Osteocyte (in vitro differentiated cells): Measurements from ENCODE around the gene RNF213. TPM values are rescaled to one million over a fixed set of nuclear protein-coding genes. Genes with fewer than 3 reads are reported as not detected.

Experiments used
- DNase-seq: peaks from one replicate; pipeline ENCODE4 v3.0.0; 2021; ENCODE audit warnings: mixed read lengths; ENCODE audit not compliant: unreplicated experiment; ENCODE audit errors: extremely low spot score
- H3K27ac Mint-ChIP-seq: one replicate; pipeline ENCODE4 v1.8.0; 2021; ENCODE audit warnings: mild to moderate bottlenecking, mixed read lengths; ENCODE audit not compliant: unreplicated experiment
- H3K27me3 Mint-ChIP-seq: one replicate; pipeline ENCODE4 v1.8.0; 2021; ENCODE audit warnings: mixed read lengths; ENCODE audit not compliant: unreplicated experiment
- H3K36me3 Mint-ChIP-seq: one replicate; pipeline ENCODE4 v1.8.0; 2021; ENCODE audit warnings: mixed read lengths; ENCODE audit not compliant: unreplicated experiment
- H3K4me1 Mint-ChIP-seq: one replicate; pipeline ENCODE4 v1.8.0; 2021; ENCODE audit warnings: mixed read lengths; ENCODE audit not compliant: unreplicated experiment
- H3K4me3 Mint-ChIP-seq: one replicate; pipeline ENCODE4 v1.8.0; 2021; ENCODE audit warnings: mild to moderate bottlenecking, moderate library complexity, mixed read lengths; ENCODE audit not compliant: unreplicated experiment
- H3K9me3 Mint-ChIP-seq: one replicate; pipeline ENCODE4 v1.8.0; 2021; ENCODE audit warnings: mixed read lengths; ENCODE audit not compliant: unreplicated experiment
- total RNA-seq: library from RNA; stranded (reverse); gene quantifications from 2 replicates; pipeline ENCODE4 v1.2.1, GENCODE V29; 2021
- TF ChIP-seq, protein P1 (sequence below): fragments of 200-600 bp; sonication (generic); IDR thresholded peaks from 2 replicates; pipeline ENCODE4 v1.5.0; 2021; ENCODE audit warnings: antibody characterized with exemption, mild to moderate bottlenecking, moderate library complexity

RNF213 gene
- total RNA-seq, 1 donor from 2014 or later, result 106 TPM

DNA sequence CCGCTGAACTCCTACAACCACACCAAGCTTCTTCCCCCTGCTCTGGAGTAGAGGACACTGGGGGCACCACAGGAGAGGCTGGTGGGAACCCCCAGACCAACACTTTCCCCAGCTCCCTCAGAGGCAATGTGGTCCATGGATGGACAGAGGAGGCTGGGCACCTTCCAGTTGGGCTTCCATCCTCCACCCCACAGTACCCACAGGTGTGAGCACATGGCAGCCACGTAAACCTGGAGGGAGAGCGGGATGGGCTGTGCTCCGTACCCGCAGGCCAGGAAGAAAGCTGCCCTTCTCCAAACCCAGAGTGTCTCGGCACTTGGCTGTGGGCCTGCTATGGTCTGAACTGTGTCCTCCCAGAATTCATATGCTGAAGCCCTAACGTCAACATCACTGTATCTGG, 42.3 kb upstream of the RNF213 start:
- H3K9me3 Mint-ChIP-seq, result no peaks in the 10 kb centered on the region
- peak overlapping the region; percentile 86 for H3K4me3 Mint-ChIP-seq
- H3K4me1 Mint-ChIP-seq, result peaks cover 18% of the 10 kb centered on the region
- TF ChIP-seq, protein P1, sequence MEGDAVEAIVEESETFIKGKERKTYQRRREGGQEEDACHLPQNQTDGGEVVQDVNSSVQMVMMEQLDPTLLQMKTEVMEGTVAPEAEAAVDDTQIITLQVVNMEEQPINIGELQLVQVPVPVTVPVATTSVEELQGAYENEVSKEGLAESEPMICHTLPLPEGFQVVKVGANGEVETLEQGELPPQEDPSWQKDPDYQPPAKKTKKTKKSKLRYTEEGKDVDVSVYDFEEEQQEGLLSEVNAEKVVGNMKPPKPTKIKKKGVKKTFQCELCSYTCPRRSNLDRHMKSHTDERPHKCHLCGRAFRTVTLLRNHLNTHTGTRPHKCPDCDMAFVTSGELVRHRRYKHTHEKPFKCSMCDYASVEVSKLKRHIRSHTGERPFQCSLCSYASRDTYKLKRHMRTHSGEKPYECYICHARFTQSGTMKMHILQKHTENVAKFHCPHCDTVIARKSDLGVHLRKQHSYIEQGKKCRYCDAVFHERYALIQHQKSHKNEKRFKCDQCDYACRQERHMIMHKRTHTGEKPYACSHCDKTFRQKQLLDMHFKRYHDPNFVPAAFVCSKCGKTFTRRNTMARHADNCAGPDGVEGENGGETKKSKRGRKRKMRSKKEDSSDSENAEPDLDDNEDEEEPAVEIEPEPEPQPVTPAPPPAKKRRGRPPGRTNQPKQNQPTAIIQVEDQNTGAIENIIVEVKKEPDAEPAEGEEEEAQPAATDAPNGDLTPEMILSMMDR, result no peak
- H3K27me3 Mint-ChIP-seq, result no peaks in the 10 kb centered on the region
- DNase-seq, result no peak
- no peak overlapping the region for H3K27ac Mint-ChIP-seq
- H3K36me3 Mint-ChIP-seq, result peaks cover 7% of the 10 kb centered on the region

DNA sequence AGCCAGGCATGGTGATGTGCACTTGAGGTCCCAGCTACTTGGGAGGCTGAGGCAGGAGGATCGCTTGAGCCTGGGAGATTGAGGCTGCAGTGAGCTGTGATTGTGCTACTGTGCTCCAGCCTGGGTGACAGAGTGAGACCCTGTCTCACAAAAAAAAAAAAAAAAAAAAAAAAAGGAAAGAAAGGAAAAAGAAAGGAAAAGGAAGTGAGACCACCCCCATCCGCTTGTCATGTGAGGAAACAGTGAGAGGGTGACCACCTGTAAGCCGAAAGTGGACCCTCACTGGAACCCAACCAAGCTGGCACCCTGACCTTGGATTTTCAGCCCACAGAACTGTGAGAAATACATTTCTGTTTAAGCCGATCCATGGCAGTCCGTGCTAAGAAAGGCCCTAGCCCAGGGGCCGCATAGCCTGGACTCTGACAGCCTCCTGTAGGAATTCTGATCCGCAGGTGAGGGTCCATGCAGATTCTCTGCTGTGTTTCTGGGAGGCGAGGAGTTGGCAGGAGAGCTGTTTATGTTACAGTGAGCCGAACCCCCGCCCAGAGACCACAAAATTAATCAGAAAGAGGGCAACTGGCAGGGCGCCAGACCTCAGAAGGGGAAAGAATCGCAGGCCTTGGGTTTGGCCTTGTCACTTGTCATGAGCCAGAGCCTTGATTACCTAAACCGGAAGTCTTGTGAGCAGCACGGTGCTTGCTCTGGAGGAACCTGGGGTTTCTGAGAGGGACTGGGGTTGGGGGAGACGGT, 41.5 kb upstream of the RNF213 start:
- Mint-ChIP-seq H3K4me3 (peak overlapping the region; percentile 86), H3K27me3 (no peaks in the 10 kb centered on the region), H3K4me1 (peaks cover 18% of the 10 kb centered on the region), H3K27ac (peak overlapping the region; percentile 85), H3K9me3 (no peaks in the 10 kb centered on the region), H3K36me3 (peaks cover 7% of the 10 kb centered on the region)
- DNase-seq, result no peak
- TF ChIP-seq, protein P1, result no peak

DNA sequence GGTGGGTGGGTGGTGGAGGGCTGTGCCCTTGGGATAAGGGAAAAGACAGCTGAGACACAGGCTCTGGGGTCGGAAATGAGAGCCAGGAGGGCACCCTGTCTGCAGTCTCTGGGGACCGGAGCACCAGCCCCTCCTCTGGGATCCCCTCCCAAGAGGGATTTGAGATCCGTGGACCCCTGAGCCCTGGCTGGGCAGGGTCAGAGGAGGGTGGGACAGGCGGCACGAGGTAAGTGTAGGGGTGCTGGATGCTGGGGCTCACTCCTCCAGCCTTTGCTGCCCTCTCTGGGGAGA, 40.9 kb upstream of the RNF213 start:
- H3K4me3 Mint-ChIP-seq, result peak overlapping the region; percentile 86
- peak overlapping the region; percentile 85 for H3K27ac Mint-ChIP-seq
- no peaks in the 10 kb centered on the region for H3K9me3 Mint-ChIP-seq
- peaks cover 18% of the 10 kb centered on the region for H3K4me1 Mint-ChIP-seq
- peaks cover 7% of the 10 kb centered on the region for H3K36me3 Mint-ChIP-seq
- no peaks in the 10 kb centered on the region for H3K27me3 Mint-ChIP-seq
- no peak for DNase-seq
- TF ChIP-seq, protein P1, result no peak

DNA sequence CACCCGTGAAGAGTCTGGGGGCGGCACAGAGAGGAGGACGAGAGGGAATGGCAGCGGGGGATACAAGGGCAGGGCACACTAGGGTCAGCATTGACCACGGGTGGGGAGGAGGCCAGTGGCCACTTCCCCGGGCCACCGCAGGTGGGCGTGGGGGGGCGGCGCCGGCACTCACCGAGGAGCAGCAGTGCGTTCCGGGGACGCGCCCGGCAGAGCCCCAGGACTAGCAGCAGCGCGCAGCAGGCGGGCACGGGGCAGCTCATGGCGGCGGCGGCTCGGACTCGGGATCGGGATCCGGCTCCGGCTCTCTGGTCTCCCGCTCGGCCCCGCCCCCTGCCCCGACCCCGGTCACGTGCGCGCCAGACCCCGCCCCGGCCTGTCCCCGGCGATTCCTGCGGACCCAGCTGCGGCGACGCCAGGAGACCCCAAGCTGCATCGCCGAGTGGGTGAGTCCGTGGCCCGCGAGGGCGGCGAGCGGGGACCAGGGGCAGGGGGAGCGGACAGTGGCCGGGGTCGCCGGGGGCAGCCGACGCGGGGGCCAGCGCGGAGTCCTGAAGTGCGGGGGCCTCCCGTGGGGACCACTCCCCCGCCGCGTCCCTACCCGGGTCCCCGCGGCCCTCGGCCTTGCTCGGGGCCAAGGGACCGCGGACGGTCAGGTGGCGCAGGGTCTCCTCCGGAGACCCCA, 40.5 kb upstream of the RNF213 start, which contains the start of the genes SGSH and SLC26A11:
SGSH (minus strand) TSS at position 280 of the 682 bp plus-strand sequence; CDS start at position 260, 20 bp downstream.
SLC26A11 (plus strand) TSS at position 374 of the 682 bp plus-strand sequence. CDS start 1,134 bp downstream, outside the sequence.
- Mint-ChIP-seq H3K27me3 (no peaks in the 10 kb centered on the region), H3K4me3 (peak within 1 kb of the TSS; percentile 86), H3K4me1 (peaks cover 18% of the 10 kb centered on the region), H3K36me3 (peaks cover 7% of the 10 kb centered on the region), H3K27ac (peak within 1 kb of the TSS; percentile 85), H3K9me3 (no peaks in the 10 kb centered on the region)
- DNase-seq, result peak; percentile 93
- TF ChIP-seq, protein P1, result no peak

DNA sequence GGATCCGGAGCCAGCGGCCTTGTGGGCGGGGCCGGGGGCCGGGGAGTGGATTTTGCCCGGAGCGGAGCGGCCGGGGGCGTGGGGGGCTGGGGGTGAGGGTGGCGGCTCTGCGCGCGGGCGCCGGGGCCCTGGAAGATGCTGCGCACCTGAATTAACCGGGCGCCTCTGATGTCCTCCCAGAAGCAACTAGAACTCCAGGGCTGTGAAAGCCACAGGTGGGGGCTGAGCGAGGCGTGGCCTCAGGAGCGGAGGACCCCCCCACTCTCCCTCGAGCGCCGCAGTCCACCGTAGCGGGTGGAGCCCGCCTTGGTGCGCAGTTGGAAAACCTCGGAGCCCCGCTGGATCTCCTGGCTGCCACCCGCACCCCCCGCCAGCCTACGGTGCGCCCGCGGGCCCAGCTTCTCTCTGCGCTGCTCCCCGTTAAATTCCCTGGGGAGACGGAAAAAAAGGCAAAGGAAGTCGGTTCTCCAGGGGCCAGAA, 39.9 kb upstream of the RNF213 start:
- no peak for DNase-seq
- no peaks in the 10 kb centered on the region for H3K27me3 Mint-ChIP-seq

More for the DNA sequence above, 39.9 kb upstream of the RNF213 start:
- H3K36me3 Mint-ChIP-seq, result peaks cover 7% of the 10 kb centered on the region
- H3K4me3 Mint-ChIP-seq, result peak overlapping the region; percentile 75
- no peak overlapping the region for H3K27ac Mint-ChIP-seq
- no peaks in the 10 kb centered on the region for H3K9me3 Mint-ChIP-seq
- H3K4me1 Mint-ChIP-seq, result peaks cover 18% of the 10 kb centered on the region
- TF ChIP-seq, protein P1, result no peak
